NCI-H1417 (cell line): ENCODE results near the gene IER5.
"Not testable (repeated sequence)": the region's sequence is repeated elsewhere in the genome, so short reads cannot be mapped to it uniquely, and the experiment has no call there.

Experiments used
- DNase-seq, 3 experiments: peaks; one replicate each; lab custom pipeline; 2025; lab: John Stamatoyannopoulos, UW

IER5 gene

GRCh38 chr1:181088079-181089016 lies at the start of gene IER5:
Gene IER5 (plus strand): TSS chr1:181088700. CDS start chr1:181088903, 203 bp downstream.
- DNase-seq = peak; percentile 94 to 100 (median 97)

GRCh38 chr1:181040284-181040865 lies 48.1 kb upstream of the IER5 start:
- DNase-seq = no peak

GRCh38 chr1:181043025-181043888 lies 45.2 kb upstream of the IER5 start:
- peak; percentile 15 to 90 (median 35) for DNase-seq

- DNase-seq = no peak
Measured at GRCh38 chr1:181044449-181044966, 44.0 kb upstream of the IER5 start.

- not testable (repeated sequence) for DNase-seq
Measured at GRCh38 chr1:181045946-181046345, 42.6 kb upstream of the IER5 start.

GRCh38 chr1:181049378-181049777 lies 39.1 kb upstream of the IER5 start:
- DNase-seq = no peak

- DNase-seq = no peak
Measured at GRCh38 chr1:181050922-181051321, 37.6 kb upstream of the IER5 start.

GRCh38 chr1:181056560-181056959 lies 31.9 kb upstream of the IER5 start:
- no peak for DNase-seq

GRCh38 chr1:181057079-181057478 lies 31.4 kb upstream of the IER5 start:
- no peak for DNase-seq

- no peak for DNase-seq
Measured at GRCh38 chr1:181059435-181059834, 29.1 kb upstream of the IER5 start.

GRCh38 chr1:181060066-181060465 lies 28.4 kb upstream of the IER5 start:
- DNase-seq = no peak

GRCh38 chr1:181060947-181061346 lies 27.6 kb upstream of the IER5 start:
- DNase-seq = not testable (repeated sequence)

GRCh38 chr1:181061487-181061886 lies 27.0 kb upstream of the IER5 start:
- no peak for DNase-seq

- DNase-seq = no peak
Measured at GRCh38 chr1:181061891-181062835, 26.3 kb upstream of the IER5 start.

- DNase-seq = no peak
Measured at GRCh38 chr1:181062836-181063428, 25.6 kb upstream of the IER5 start.

- no peak for DNase-seq
Measured at GRCh38 chr1:181064011-181064623, 24.4 kb upstream of the IER5 start.

- DNase-seq = no peak
Measured at GRCh38 chr1:181064702-181065101, 23.8 kb upstream of the IER5 start.

- DNase-seq = no peak
Measured at GRCh38 chr1:181073638-181074037, 14.9 kb upstream of the IER5 start.

- no peak for DNase-seq
Measured at GRCh38 chr1:181075766-181076350, 12.6 kb upstream of the IER5 start.

- no peak for DNase-seq
Measured at GRCh38 chr1:181076852-181077251, 11.6 kb upstream of the IER5 start.
